Measurements from ENCODE around the gene TOMM20. TPM values are rescaled to one million over a fixed set of nuclear protein-coding genes. Genes with fewer than 3 reads are reported as not detected.
A peak's percentile ranks its signal among the peaks of the same experiment; 100 is the strongest.

Gene TOMM20
- total and polyA plus RNA-seq, 12 donors, result 40.0 to 113 (median 92.3) TPM

- no peak for ATAC-seq
Measured at GRCh38 chr1:235102259-235102582, 26.4 kb downstream of the TOMM20 start.

GRCh38 chr1:235101558-235102258 lies 26.9 kb downstream of the TOMM20 start:
- no peaks in the 10 kb centered on the region for H3K9me3 ChIP-seq
- no peaks in the 10 kb centered on the region for H3K27me3 ChIP-seq
- 89 to 90% methylated on average over 4 to 5 of the region's 5 CpGs for WGBS, 2 donors
- DNase-seq, result no peak
- TF ChIP-seq, protein P1, sequence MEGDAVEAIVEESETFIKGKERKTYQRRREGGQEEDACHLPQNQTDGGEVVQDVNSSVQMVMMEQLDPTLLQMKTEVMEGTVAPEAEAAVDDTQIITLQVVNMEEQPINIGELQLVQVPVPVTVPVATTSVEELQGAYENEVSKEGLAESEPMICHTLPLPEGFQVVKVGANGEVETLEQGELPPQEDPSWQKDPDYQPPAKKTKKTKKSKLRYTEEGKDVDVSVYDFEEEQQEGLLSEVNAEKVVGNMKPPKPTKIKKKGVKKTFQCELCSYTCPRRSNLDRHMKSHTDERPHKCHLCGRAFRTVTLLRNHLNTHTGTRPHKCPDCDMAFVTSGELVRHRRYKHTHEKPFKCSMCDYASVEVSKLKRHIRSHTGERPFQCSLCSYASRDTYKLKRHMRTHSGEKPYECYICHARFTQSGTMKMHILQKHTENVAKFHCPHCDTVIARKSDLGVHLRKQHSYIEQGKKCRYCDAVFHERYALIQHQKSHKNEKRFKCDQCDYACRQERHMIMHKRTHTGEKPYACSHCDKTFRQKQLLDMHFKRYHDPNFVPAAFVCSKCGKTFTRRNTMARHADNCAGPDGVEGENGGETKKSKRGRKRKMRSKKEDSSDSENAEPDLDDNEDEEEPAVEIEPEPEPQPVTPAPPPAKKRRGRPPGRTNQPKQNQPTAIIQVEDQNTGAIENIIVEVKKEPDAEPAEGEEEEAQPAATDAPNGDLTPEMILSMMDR (IDR thresholded peaks at IDR 0.05), result no peak
- H3K27ac ChIP-seq, result no peak overlapping the region
- ATAC-seq, result no peak
- H3K36me3 ChIP-seq, result peaks cover 0 to 1% (median 0%) of the 10 kb centered on the region in 9 donors
- H3K4me3 ChIP-seq, result no peak overlapping the region
- H3K4me1 ChIP-seq, result peaks cover 3 to 11% (median 6%) of the 10 kb centered on the region in 9 donors
- intact Hi-C loops (cut with DNase I), result loop anchor here in 4 of 10 donors (5.0 to 10.0 kb wide), 2 partner anchors 313 to 316 kb away; no protein-coding TSS in a partner anchor

More at GRCh38 chr1:235102259-235102582, 26.4 kb downstream of the TOMM20 start:
- intact Hi-C loops (cut with DNase I), result loop anchor here in 4 of 10 donors (5.0 to 10.0 kb wide), 2 partner anchors 313 to 315 kb away; no protein-coding TSS in a partner anchor
- H3K36me3 ChIP-seq, result peaks cover 0 to 6% (median 0%) of the 10 kb centered on the region in 9 donors
- TF ChIP-seq, protein P1 (IDR thresholded peaks at IDR 0.05), result no peak
- no peak overlapping the region for H3K4me3 ChIP-seq
- no peaks in the 10 kb centered on the region for H3K27me3 ChIP-seq
- no peak overlapping the region for H3K27ac ChIP-seq
- H3K9me3 ChIP-seq, result no peaks in the 10 kb centered on the region
- H3K4me1 ChIP-seq, result peaks cover 3 to 11% (median 6%) of the 10 kb centered on the region in 9 donors
- DNase-seq, result no peak
- WGBS, 2 donors, result 93 to 96% methylated on average over 3 of the region's 3 CpGs

GRCh38 chr1:235100194-235100772 lies 28.4 kb downstream of the TOMM20 start:
- WGBS, 2 donors, result 65 to 67% methylated on average over 13 of the region's 13 CpGs
- Histone ChIP-seq H3K4me1 (peaks cover 3 to 11% (median 6%) of the 10 kb centered on the region in 9 donors), H3K9me3 (no peaks in the 10 kb centered on the region), H3K4me3 (no peak overlapping the region), H3K27me3 (no peaks in the 10 kb centered on the region), H3K27ac (peak overlapping the region in 2 of 10 donors; percentile 21 to 32), H3K36me3 (no peaks in the 10 kb centered on the region)
- intact Hi-C loops (cut with DNase I), result loop anchor here in 4 of 10 donors (5.0 to 10.0 kb wide), 2 partner anchors 315 to 317 kb away; no protein-coding TSS in a partner anchor
- TF ChIP-seq, protein P1 (IDR thresholded peaks at IDR 0.05), result no peak
- DNase-seq (peak in 1 of 2 donors; percentile 41), ATAC-seq (peak in 7 of 8 donors; percentile 32 to 61 (median 43))

GRCh38 chr1:235098991-235099390 lies 29.6 kb downstream of the TOMM20 start:
- no peak for DNase-seq
- WGBS, 2 donors, result 97% methylated on average over 9 of the region's 9 CpGs
- intact Hi-C loops (cut with DNase I), result loop anchor here in 3 of 10 donors (10.0 kb wide), 3 partner anchors 316 to 984 kb away; no protein-coding TSS in a partner anchor

More at GRCh38 chr1:235098991-235099390, 29.6 kb downstream of the TOMM20 start:
- Histone ChIP-seq H3K9me3 (no peaks in the 10 kb centered on the region), H3K27ac (no peak overlapping the region), H3K36me3 (no peaks in the 10 kb centered on the region), H3K4me1 (peaks cover 0 to 5% (median 3%) of the 10 kb centered on the region in 9 donors), H3K4me3 (no peak overlapping the region), H3K27me3 (no peaks in the 10 kb centered on the region)
- no peak for ATAC-seq
- TF ChIP-seq, protein P1 (IDR thresholded peaks at IDR 0.05), result no peak
